Stimulated activated CD8-positive, alpha-beta memory T cell treated with anti-CD3 and anti-CD28 coated beads, Interleukin-4, amount 100 ng/mL, for 1 hour (primary cell): ENCODE data around the gene DTD1.

Experiments used
- DNase-seq, 2 donors: peaks; one replicate each; pipeline ENCODE4 v3.0.0-alpha.2; 2020; ENCODE audit warnings: low read depth in 2 of 2, low spot score in 1 of 2

DTD1 gene

DNA sequence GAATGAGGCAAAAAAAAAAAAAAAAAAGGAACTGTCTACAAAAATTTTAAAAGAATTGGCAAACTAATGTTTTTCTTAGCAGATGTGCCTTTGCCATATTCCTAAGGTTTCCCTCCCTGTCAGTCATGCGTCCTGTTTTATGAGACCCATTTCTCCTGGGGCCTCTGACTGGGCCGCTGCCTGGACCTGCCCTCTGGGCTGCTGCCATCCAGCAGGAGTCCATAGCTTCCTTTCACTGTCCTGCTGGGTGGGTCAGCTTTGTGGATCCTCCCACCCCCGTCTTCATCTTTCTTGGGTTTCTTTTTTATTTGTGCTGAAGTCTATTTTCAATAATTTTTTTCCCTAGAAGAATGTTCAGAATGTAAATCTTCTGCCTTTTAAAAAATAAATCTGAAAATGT, 114.9 kb downstream of the DTD1 start:
- DNase-seq: no peak

DNA sequence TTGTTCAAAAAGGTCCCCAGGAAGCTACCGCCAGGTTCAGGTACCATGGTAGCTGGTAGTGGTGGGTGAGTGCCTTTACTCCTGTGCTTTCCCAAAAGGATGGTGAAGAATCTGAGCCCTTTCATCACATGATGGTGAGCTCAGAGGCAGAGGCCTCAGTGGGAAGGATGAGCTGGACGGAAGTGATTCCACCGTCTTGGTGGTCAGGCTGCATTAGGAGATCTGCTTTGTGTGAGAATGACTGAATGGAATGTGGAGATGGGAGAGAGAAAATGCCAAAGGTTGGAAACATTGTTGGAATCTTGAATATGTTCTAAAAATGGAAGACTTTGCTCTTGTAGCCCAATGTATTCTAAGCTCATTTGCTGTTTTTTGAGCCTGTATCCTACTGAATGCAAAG, 117.6 kb downstream of the DTD1 start:
- no peak for DNase-seq

DNA sequence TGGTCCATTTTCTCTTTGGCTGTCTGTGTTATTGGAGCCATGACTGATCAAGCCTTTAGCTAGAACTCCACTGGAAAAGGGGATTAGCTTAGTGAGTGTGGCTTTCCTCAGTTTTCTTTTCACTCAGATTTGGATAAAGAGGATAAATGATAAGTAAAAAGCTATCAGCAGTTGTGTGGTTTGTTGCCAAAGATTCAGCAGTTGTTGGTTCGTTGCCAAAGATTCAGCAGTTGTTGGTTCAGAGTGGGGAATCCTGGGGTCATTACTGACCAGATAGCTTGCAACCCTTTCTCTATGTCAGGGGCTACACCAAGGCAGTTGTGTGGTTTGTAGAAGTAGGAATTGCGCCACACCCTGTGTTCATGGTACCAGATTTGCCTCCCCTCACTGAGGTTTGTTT, 118.1 kb downstream of the DTD1 start:
- no peak for DNase-seq

DNA sequence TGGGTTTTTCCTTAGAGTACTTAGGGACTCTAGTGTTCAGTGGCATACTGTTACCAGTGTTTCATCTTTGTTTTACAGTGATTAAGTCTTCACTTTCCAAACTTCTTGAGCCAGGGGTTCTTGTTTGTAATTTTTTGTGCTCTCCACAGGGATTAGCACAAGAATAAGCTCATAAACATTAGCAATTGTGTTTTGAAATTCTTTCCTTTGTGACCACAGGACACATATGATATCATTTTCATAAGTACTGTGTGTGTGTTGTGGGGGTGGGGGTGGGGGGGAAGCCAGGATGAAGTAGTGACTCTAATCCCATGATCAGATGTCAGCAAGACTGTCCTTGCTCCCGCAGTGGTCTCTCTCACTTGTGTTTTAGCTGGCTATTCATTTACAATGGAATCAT, 124.3 kb downstream of the DTD1 start:
- no peak for DNase-seq

DNA sequence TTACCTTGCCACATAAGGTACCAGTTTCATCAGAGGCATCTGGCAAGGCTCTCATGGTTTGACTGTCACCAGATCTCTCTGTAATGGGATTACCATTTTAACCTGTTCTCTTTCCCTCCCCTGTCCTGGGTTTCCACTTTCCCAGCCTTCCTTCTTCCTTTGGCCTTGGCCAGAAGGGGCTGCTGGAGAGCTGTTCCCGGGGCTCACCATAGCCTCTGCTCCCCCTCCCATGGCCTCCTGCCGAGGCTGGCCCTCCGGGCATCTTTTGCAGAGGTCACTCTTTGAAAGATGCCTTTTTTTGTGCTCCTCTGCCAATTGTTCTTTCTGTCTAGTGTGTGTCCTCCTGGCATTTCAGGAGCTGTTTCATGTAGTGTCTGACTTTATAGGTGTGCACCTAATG, 125.0 kb downstream of the DTD1 start:
- DNase-seq: no peak

DNA sequence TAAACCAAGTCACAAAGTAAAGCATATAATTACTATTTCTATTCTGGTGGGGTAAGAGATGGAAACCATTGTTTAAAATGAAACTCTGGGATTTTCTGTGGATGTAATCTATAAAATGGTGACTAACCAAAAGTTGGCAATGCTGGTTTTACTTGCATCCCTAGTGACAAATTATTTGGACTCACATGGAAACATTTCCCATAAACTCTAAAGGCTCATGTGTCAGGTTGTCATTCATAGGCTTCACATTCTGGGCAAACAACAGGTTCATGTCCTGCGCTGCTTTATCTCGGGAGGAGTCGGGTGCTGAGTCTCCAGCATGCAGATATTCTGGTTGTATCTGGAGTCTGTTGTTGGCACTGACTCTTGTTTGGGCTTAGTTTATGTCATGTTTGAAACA, 127.7 kb downstream of the DTD1 start:
- no peak for DNase-seq

DNA sequence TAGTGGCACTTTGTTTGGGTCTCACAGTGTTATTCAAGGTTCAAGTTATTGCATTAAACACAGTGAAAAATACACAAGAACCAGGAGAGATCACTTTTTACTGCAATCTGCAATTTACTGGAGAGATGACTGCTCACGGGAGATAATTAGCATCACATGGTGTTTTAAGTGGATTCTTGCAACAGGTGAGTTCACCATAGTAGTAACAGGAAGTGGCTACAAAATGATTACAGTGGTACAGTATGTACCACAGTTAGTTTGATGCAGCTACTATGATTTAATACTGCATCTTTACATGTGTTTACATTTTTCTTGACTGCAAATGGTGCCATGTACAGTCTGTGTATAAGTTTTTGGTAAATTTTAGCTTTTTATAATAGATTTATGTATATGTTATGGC, 129.2 kb downstream of the DTD1 start:
- DNase-seq: no peak

DNA sequence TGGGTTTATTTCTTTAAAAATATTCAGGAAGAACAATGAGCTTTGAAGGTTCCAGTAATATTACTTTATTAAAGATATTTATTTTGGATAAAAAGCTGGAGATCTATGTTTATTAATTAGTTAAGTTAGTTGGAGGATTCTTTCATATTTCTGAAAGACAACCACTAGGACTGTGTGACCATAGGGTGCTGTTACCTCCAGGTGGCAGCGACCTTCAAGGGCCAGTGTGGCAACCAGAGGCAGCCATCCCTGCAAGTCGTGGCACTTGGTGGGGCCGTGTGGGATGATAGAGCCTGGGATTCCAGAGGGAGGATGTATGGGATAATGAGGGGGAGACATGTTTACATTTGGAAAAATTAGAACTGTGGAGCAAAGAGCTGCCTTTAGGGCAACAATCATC, 130.3 kb downstream of the DTD1 start:
- no peak for DNase-seq

DNA sequence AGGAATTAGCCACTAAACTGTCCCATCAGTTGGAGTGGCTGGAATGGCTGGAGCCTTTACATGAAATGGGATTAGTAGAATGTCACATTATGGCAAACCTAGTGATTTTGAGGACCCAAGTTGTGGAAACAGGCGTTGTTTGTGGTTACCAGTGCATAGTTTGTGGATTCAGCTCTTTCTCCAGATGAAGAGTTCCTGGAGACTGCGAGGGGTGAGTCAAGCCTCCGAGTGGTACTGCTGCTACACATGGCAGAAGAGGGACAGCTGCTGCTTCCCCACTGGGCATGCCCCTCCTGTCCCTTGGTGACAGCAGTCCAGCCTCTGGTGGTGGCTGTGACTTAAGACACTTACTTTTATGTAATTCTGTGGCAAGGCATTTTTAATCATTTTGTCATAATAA, 131.6 kb downstream of the DTD1 start:
- DNase-seq: no peak

DNA sequence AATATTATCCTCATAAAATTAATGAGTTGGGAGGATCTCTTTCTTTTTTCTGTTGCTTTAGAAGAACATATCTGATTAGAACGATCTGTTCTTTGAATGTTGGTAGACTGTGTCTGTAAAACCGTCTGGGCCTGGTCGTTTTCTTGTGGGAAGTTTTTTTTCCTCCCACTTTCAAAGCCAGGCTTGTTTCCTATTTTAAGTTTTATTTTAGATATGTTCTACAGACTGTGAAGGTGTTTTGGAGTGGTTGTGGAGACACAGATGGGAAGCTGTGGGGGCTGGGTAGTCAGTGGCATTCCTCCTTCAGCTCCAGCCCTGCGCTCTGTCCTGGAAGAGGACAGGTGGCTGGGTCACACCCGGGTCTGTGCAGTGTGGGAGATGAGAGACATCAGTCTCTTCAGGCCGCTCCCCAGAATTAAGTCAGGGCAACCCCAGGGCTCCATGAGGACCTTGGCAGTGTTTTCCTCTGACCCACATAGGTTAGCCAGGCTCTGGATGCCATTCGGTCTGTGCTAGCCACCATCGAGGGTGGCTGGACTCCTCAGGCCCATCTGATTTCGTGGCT, 133.8 kb downstream of the DTD1 start:
- DNase-seq: no peak

DNA sequence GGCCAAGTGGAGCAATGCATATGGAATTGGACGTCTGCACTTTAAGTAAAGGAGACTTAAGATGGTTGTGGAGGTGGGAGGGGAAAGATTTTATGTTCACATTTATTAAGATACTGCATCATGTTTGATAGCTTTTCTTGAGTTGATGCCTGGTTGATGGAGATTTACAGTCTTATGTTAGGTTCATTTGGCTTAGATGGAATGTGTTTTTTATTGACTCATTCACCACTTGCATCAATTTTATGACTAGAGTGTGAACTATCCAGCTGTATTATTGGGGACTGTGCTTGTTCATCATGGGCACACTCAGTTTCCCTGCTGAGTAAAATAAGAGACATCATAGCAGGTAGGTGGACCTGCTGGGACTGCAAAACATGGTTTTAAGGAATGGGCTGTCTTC, 134.5 kb downstream of the DTD1 start:
- DNase-seq: no peak

DNA sequence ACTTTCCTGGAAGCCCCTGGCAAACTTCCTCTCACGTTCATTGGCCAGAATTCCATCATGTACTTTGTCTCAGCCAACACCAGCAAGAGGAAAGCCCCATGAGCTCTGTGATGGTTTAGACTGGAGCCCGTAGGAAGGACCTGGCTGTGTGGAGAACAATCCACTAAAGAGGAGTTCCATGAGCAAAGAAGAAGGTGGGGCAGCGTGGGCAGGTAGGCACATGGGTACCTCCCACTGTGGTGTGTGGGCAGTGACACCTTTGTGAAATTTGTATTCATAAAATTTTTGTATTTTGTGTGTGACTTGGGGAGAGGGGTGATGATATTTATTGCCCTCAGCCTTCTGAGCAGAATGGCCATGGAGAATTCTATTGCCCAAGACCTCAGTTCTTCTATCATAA, 136.2 kb downstream of the DTD1 start:
- no peak for DNase-seq

DNA sequence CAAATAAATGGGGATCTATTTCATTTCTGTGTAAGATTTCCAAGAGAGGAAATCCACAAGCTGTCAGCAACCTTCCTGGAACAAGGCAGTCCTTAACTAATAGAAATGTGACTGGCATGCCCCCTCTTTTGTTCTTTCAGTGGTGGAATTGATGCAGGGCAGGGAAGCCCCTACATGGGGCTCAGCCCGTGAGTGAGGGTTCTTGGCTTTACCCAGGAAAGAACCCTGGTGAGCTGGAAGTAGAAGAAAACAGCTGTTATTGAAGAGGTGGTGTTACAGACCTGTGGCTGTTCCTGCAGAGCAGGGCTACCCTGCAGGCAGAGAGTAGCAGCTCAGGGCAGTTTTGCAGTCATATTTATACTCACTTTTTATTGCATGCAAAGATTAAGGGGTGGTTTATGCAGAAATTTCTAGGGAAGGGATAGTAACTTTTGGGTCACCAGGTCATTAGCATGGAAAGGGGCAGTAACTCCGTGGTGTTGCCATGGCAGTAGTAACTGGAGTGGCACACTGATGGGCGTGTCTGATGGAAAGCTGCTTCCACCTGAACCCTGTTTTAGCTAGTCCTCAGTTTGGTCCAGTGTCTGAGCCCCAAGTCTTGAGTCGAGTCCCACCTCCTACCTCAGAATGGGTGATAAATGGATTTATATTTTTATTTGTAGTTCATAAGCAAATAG, 137.1 kb downstream of the DTD1 start:
- no peak for DNase-seq

DNA sequence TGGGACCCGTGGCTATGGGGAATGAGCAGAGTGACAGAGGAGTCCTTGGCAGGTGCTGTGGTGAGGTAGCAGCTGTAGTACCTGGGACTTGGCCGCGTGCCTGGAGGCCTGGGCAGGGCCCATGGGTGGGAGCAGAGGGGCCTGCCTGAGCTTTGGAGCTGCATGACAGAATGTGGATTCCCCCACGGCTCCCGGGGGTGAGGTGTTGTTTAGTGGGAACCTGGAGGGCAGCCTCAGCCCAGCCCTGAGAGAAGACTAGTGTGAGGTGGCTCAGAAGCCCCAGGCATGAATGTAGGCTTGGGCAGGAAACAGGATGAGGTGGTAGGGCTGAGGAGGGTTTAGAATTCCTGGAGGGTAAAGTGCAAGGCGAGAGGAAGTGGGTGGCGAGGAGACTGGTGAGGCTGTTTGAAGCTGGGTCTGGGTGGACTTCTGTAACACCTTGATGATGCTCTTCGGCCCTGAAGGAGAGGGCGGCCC, 139.2 kb downstream of the DTD1 start:
- no peak for DNase-seq

DNA sequence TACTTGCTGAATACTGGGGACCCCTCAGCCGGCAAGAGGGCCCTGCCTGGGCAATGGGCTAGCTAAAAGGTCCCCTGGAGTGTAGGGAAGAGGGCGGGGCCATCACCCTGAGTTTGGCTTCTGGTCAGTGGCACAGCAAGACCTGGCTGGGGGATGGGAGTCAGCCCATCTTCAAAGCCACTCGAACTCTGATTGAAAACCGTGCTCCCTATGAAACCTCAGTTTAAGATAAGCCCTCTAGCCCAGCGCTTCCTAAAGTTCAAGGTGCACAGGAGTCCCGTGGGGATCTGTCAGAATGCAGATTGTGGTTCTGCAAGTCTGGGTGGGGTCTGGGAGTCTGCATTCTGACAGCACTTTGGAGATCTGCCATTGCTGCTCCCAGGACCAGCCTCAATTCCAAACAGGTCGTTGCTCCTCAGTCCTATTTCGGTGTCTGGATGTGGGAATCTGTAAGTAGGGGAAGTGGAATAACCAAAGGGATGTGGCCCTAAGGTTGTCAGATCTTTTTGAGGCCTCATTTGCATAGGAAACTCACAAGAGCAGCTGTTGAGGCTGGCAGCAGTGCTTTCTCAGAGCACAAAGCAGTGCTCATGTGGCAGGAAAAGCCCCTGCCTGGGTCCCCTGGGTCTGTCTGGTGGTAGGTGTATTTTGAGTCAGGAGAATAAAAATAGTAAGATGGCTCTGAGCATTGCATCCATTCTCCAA, 140.5 kb downstream of the DTD1 start:
- no peak for DNase-seq

DNA sequence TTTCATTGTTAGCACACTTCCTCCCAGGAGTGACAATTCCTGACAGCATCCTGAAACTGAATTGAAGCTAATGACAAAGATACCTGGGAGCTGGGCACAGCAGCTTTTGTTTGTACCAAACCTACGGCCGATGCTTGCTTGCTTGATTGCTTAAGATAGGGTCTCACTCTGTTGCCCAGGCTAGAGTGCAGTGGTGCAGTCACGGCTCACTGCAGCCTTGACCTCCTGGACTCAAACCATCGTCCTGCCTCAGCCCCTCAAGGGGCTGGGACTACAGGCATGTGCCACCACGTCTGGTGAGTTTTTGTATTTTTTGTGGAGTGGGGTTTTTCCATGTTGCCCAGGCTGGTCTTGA, 141.0 kb downstream of the DTD1 start:
- no peak for DNase-seq

DNA sequence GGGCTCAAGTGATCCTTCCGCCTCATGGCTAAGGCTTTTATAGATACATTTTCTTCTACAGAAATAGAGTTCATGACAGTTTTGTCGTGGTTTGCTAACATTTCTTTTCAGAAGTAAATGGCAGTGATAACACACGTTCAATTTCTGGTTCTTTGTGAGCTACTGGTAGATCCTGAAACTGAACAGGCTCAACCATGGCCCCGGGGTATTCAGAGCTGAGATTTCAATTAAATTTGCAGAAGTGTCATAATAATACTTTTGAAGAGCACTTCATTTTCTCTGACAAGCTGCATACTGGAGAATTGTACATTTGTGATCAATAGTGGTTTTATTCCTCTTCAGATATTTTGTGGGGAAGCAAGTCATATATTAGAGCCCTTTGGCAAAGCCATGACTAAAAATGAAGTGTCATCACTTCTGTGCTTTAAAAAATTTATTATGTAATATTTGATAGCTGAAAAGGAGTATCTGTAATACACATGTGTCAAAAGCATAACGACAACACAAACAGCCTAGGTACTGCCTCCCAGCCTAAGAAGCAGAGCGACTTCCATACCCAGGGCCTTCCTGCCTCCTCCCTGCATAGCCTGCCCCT, 141.5 kb downstream of the DTD1 start:
- no peak for DNase-seq

DNA sequence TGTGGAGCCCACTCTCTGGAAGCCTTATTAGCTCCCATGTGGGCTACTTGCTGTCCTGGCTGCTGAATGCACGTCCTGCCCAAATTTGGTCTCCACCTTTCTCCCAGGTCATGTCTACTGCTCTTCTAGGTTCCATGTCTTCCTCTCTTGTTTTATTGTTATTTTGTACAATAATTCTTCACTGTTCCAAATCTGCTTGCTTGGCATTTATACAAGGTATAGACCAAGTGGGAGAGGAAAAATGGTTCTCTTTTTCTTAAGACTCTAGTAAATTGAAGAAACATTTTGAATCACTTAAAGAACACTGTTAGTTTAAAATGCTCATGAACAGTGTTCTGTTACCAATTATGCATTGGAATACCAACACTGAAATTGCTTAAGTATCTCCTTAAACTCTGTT, 144.1 kb downstream of the DTD1 start:
- DNase-seq: no peak

DNA sequence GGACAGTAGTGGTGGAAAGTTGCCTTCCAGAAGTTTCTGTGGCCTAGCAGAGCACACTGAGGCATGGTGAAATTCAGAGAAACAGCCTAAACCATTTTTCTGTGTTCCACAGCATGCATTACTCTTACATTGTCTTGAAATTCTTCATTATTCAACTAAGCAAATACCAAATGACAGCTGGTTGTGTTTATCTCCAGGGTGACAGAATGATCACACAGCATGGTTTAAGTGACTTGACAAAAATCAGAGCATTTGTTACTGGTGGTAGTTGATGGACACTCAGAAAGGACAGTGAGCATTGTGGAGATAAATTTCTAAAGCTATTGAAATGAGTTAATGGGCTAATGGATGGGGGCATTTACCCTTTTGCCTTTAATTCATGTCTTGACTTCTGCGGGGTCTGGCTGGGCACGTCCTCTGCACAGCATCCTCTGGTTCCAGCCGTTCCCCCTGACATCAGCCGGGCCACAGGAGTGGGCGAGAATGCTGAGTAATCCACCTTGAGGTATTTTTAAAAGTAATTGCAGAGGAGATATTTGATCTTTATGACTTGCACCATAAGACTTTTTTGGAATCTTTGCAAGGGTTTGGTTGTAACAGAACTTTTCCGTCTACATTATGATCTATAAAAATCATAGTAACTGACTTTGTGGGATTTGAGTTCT, 146.8 kb downstream of the DTD1 start:
- DNase-seq: no peak

DNA sequence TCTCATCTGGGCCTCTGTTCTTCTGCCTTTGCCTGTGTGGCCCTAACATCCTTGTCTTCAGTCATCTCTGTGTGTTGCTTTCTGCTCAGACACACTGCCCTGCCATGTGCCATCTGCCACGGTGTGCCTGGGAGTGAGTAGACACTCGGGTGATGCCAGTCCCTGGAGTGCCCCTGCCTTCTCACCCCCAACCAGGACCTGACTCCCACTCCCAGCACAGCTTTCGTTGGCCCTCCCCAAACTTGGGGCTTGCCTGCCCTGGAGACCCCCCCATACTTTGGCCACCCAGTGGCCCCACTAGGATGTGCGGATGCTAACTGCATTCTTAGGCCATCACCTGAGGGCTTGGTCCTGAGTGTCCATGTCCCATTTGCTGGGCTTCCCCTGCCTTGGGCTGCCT, 149.3 kb downstream of the DTD1 start:
- no peak for DNase-seq

DNA sequence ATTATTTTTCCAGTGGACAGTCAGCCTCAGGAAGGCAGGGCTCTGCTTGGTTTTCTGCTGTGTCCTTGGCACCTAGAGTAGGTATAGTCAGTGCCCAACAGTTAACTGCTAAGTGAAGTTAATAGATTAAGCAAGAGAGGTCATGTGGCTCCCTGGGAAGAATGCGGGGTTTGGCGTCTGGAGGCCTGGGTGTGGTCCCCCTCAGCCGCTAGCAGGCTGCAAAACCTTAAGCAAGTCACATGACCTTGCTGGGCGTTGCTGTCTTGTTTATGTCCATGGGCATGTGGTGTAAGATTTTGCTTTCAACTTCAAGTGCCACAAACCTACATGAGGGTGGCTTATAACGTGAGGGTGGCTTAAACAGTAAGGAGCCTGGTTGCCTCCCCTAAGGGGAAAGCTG, 150.2 kb downstream of the DTD1 start:
- DNase-seq: no peak

DNA sequence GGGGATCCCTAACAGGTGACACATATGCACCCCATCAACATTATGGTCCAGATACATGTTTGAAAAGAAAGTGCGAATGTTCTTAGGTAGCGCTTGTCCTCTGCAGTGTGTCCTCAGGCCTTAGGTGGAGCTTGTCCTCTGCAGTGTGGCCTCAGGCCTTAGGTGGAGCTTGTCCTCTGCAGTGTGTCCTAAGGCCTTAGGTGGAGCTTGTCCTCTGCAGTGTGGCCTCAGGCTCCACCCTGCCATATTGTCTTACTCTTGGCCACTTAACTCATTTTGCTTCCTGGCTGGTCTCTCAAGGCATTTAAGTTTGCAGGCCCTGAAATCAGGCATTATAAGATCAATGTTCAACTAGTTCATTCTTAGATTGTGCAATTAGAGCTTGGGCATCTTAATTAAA, 151.0 kb downstream of the DTD1 start:
- DNase-seq: no peak
